ENCODE data around the gene ATG2A.
"Not testable (repeated sequence)": the region's sequence is repeated elsewhere in the genome, so short reads cannot be mapped to it uniquely, and the experiment has no call there.

Gene ATG2A

GRCh38 chr11:64851831-64852351 lies 65.1 kb downstream of the ATG2A start:
- no peak for DNase-seq

- no peak for DNase-seq
These were observed 65.9 kb downstream of the ATG2A start for GRCh38 chr11:64850979-64851567.

- no peak for DNase-seq
These were observed 67.2 kb downstream of the ATG2A start for GRCh38 chr11:64849598-64850356.

- DNase-seq = no peak
These were observed 68.0 kb downstream of the ATG2A start for GRCh38 chr11:64848826-64849597.

- no peak for DNase-seq
These were observed 68.7 kb downstream of the ATG2A start for GRCh38 chr11:64848214-64848825.

- DNase-seq = peak; percentile 61
These were observed 69.9 kb downstream of the ATG2A start for GRCh38 chr11:64846998-64847666.

GRCh38 chr11:64845776-64846129 lies 71.3 kb downstream of the ATG2A start:
- DNase-seq = not testable (repeated sequence)

- DNase-seq = no peak
These were observed 71.8 kb downstream of the ATG2A start for GRCh38 chr11:64845129-64845775.
